Measurements from ENCODE around the gene LCN12. TPM values are rescaled to one million over a fixed set of nuclear protein-coding genes. Genes with fewer than 3 reads are reported as not detected.

Gene LCN12
- total RNA-seq, 1 donor from 2014 or later: 3.6 TPM

DNA sequence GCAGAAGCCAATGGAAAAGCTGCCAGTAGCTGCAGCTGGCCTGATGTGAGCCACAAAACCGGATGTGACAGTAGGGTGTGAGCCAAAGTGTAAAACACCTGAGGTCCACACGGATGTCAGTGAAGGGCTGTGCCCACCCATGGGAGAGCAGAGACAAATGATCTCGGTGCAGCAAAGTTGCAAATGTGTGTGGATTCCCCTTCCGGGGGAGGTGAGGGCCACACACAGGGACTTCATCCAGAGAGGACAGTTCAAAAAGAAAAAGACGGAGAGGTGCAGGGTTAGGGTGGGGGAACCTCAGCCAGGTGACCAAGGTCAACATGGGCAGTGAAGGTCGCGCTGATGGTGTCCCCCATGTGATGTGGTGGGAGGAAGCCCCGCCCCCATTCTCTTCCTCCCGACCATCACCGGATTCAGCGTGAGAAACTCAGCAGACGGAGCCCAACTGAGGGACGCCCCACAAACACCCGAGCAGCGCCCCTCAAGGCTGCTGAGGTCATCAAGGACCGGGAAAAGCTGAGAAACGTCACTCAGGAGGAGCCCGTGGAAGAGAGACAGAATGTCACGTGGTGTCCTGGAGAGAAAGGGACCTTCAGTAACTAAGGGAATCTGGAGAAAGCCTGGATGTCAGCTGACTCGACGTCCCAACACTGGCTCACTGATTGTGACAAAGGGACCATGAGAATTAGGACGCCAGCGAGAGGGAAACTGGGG, 13.9 kb downstream of the LCN12 start:
- intact Hi-C loops (cut with micrococcal nuclease): no loop called here
- no peak for ATAC-seq
- DNase-seq: peak; percentile 34

DNA sequence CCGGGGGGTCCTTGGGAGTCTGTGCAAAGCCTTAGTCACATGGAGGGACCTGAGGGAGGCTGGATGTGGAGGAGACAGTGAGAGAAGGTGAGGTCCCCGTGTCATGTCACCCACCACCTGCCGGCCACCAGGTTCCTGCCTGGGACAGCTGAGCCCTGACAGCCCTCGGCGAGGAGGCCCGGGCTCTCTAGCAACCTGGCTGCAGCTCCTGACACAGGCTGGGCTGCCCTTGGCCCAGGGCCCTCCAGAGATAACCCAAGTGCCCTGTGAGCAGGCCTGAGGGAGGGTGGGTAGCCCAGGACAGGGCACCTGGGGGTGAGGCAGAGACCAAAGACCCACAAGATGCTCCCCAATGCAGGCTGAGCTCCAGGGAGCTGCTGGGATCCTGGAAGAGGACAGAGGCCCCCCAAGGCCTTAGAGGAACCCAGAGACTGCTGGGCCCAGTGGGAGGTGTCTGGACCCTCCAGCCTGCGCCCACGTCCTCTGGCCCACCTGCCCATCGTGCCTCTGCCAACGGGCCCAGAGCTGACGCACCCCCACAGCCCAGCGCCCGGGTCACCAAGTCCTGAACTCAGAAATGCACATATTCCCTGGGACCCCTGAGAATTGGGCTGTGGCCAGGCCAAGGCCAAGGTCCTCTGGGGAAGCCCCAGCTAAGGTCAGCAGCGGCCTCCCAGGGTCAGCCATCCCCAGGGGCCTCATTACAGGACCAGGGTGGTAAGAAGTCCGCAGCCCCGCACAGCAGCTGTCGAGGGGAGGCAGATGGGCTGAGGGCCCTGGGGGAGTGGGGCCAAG, 16.5 kb downstream of the LCN12 start:
- ATAC-seq (peak; percentile 63), DNase-seq (peak; percentile 55)
- intact Hi-C loops (cut with micrococcal nuclease): no loop called here

DNA sequence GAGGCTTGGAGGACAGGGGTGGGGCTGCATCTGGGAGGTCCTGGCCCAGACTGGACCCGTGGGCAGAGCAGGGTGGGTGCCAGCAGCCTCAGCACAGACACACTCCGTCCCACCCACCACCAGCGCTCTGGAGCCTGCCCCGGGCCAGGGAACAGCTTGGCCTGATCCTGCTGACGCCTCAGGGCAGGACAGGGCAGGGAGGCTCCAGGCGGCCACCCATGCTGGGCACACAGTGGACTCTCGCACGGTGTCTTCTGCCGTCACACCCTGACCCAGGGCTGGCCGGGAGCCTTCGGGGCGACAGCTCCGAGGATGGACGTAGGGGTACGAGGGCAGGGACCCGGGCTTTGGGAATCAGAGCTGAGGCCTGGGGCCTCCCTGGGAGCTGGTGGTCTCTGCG, 17.1 kb downstream of the LCN12 start:
- ATAC-seq (peak; percentile 18), DNase-seq (no peak)
- intact Hi-C loops (cut with micrococcal nuclease): no loop called here

DNA sequence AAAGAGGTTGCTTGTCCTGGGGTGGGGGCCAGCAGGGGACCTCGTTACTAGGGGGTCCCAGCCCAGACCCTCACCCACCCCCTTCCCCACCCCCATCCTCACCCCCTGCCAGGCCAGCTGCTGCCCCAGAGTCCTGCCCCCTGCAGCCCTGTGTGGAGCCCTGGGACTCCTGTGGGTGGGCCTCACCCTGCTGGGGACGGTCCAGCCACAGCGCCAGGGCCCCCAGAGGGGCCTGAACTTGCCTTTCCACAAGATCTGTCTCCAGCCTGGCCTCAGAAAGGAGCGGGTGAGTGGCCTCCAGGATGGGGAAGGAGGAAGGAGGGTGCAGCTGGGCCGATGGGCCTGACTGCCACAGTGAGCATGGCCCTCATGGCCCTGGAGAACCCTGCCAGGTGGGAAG, 17.7 kb downstream of the LCN12 start:
- intact Hi-C loops (cut with micrococcal nuclease): no loop called here
- ATAC-seq (no peak), DNase-seq (no peak)

DNA sequence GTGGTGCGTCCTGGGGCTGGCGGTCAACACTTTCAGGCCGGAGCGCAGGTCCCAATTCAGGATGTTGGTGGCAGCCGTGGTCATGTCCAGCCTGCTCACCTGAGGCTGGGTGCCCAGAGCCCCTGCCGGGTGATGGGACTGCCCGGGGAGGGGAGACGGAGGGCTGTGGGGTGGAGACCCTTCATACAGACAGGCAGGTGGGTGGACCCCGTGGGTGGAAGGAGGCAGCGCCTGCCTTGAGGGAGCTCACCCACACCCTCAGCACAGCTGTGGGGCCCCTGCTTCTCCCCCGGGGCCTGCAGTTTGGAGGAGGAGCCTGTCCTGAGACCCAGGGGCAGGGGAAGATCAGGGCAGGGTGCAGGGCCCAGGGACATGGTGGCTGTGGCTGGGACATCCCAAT, 18.3 kb downstream of the LCN12 start:
- DNase-seq (no peak), ATAC-seq (no peak)
- intact Hi-C loops (cut with micrococcal nuclease): no loop called here

DNA sequence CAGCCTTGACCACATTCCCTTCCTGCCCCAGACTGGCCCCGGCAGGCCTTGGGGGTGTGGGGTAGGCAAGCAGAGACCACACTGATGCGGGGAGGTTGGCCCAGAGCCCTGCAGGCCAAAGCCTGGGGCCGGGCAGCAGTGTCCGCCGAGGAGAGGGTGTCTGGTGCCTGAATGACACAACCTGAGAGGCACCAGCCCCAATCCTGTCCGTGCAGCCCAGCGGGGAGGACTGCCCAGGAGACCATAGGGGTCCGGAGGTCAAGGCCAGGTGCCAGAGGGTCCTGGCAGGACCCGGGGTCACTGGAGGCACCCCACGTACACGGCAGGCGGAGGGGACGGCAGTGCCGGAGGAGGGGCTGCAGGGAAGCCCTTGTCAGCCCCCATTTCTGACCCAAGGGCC, 19.7 kb downstream of the LCN12 start:
- intact Hi-C loops (cut with micrococcal nuclease): no loop called here
- DNase-seq (no peak), ATAC-seq (no peak)

DNA sequence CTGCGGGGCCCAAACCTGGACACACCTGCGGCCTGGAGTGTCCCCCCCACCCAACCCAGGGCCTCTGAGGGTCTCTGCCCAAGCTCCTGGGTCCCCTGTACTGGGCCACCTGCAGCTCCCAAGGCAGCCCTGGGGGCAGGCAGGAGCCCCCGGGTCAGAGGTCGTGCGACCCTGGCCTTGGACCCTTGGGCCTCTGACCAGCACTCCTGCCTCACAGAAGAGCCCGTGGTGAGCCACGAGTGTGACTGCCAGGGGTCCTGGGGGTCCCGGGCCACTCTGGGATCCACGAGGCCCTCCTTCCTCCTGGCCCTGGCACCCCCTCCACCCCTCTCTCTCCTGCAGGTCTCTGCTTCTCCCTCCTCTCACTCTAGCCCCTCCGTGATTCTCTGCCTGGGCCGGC, 20.3 kb downstream of the LCN12 start:
- intact Hi-C loops (cut with micrococcal nuclease): no loop called here
- no peak for ATAC-seq
- no peak for DNase-seq

DNA sequence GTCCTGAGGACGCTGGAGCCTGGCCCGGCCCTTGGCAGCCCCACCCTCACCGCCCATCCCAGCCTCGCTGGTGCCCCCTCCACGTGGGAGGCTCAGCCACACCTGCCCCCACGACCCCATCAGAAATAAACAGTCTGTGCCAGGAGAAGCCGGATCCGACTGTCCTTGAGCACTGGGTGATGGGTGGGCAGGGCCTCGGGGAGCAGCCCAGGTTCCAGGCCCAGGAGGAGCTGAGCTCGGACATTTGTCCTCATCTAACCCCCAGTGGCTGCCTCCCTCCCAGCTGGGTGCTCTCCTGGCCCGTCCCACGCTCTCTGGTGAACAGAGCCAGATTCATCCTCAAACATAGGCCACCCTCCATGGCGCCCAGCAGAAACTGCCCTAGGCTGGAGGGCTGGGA, 20.7 kb downstream of the LCN12 start:
- DNase-seq (no peak), ATAC-seq (no peak)
- intact Hi-C loops (cut with micrococcal nuclease): no loop called here

DNA sequence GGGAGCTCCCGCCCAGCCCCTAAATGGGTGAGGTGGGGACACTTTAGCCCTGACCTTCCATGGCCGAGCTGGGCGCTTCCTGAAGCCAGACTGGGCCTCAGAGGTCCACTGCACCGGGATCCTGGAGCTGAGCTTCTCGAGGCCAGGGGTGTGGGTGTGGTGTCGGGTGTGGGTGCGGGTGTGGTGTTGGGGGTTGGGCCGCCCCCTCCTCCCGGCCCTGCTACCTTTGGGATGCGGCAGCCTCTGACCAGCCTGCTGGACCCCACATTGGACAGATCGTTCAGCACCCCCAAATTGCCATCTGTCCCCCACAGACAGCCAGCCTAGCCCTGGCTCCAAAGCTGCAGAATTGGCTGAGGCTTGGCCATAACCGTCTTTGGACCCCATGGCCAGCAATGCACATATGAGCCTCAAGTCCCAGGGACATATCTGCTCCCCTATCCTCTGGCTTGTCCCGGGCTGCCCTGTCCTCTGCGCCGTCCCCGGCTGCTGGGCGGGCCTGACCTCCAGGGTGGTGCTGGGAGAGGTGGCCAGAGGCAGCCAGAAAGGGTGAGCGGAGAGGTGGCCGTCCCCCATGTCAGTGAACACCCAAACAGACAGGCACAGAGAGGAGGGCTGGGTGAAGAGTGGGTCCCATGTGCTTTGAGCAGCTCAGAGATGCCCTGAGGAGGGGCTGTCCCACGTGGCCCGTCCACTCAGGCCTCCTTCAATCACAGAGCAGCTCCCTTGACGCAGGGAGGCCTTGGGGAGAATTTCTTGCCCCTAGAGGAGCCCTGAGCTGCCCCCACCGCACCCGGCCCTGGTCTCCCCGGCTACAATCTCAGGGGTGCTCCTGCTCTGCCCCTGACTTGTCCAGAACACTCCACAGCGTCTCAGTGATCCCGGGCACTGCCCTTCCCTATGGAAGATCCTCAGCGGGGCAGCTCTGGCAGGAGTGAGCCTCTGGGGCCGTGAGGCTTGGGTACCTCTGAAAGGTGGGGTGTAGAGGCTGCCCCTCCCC, 21.8 kb downstream of the LCN12 start:
- intact Hi-C loops (cut with micrococcal nuclease): no loop called here
- no peak for DNase-seq
- no peak for ATAC-seq

DNA sequence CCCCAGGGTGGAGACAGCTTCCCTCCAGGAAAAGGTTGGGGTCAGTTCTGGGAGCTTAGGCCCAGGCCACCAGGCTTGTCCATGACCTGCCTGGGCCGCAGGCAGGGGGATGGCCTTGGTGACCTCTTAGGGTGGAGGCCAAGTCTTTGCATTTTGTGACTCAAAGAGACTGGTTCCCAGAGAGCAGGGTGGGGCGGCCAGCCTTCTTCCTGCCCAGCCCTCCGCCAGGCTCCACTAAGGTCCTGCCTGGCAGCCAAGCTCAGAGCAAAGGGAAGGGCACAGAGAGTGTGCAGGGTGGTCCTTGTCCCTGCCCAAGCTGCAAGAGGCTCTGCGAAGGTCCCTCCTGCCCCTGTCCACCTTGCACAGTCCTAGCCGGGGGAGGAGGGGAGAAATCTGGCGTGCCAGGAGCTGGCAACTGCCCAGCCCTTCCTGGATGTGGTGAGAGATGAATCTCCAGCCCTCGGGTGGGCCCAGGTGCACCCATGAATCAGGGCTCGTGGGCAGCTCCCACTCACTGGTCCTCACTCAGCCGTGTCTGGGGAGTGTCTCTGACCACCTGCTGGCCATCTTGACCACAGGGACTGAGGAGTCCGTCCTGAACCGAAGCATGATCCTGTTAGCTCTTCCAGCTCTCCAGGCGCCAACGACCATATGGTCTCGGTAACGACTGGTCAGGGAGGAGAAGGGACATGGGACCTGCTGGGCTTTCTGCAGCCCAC, 22.9 kb downstream of the LCN12 start:
- ATAC-seq (no peak), DNase-seq (peak; percentile 33)
- intact Hi-C loops (cut with micrococcal nuclease): no loop called here

DNA sequence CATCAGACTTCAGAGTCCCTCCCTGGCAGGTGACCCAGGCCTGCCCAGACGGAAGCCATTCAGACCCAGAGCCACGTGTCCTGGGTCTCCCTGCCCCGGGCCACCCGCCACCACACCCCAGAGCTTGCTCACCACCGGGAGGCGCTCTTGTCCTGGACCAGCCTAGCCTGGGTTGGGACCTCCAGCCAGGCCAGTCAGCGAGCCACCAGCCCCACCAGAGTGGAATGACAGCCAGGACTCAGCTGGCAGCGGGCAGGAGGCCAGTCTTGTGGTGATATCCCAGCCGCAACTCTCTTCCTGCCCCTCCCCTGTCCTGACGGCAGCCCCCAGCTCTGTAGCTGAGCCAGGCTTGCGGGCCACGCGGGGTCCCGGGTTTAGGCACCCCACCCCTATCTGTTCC, 23.6 kb downstream of the LCN12 start:
- intact Hi-C loops (cut with micrococcal nuclease): no loop called here
- peak; percentile 80 for DNase-seq
- ATAC-seq: peak; percentile 4

DNA sequence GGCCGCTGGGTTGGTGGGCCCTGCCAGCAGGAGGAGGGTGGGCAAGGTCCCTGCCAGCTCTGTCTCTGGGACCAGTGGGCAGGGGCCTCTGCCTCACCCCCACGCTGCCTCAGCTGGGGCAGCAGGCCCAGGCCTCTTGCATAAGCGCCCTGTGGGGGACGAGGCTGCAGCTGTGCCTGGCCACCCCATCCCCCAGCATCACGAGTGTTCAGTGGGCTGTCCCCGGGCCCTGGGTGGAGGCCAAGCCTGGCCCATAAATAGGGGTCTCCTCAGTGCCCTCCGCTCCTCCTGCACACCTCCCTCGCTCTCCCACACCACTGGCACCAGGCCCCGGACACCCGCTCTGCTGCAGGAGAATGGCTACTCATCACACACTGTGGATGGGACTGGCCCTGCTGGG, 25.1 kb downstream of the LCN12 start, which contains the start of gene PTGDS:
Gene PTGDS, plus strand, starts transcription at position 282 of the 400 bp plus-strand sequence. Its CDS starts 75 bp downstream, at position 357.
- peak; percentile 69 for ATAC-seq
- intact Hi-C loops (cut with micrococcal nuclease): no loop called here
- DNase-seq: peak; percentile 92

DNA sequence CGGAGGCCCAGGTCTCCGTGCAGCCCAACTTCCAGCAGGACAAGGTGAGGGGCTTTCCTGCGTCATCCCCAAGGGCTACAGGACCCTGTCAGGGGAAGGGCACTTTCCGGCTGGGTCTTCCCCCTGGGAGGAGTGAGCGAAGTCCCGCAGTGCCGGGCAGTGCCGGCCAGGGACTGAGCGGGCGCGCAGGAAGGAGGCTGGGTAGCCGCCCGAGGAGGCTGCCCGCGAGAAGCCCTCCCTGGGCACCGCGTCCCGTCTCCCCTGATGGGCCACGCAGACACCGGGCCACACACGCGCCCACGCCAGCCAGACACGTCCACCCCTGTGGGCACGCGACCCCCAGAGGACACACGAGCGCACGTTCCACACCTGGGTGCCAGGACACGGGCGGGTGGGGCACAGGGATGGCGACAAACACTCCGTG, 25.6 kb downstream of the LCN12 start:
- intact Hi-C loops (cut with micrococcal nuclease): no loop called here
- ATAC-seq: peak; percentile 1
- DNase-seq: no peak

DNA sequence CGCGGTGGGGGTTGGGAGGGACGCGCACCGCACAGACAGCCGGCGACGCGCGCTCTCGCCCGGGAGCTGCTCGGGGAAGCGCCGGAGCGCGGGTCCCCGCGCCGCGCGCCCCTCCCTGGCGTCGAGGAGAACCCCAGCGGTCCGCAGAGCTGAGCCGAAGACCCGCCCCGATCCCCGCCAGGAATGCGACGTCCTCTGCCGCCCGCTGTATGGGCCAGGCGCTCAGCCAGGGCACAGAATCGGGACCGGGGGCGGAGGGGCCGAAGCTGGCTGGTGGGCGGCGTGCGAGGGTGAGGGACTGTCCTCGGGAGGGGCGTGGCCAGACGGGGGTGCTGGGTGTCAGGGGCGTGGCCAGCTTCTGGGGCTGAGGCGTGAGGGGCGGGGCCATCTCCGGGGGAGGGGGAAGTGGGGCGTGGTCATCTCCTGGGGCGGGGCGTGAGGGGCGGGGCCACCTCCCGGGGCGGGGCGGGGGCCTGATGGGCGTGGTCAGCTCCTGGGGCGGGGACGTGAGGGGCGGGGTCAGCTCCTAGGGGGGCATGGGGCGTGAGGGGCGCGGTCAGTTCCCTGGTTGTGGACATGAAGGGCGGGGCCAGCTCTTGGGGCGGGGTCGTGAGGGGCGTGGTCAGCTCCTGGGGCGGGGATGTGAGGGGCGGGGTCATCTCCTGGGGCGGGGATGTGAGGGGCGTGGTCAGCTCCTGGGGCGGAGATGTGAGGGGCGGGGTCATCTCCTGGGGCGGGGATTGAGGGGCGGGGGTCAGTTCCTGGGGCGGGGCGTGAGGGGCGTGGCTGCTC, 26.2 kb downstream of the LCN12 start:
- peak; percentile 91 for DNase-seq
- intact Hi-C loops (cut with micrococcal nuclease): no loop called here
- peak; percentile 54 for ATAC-seq

DNA sequence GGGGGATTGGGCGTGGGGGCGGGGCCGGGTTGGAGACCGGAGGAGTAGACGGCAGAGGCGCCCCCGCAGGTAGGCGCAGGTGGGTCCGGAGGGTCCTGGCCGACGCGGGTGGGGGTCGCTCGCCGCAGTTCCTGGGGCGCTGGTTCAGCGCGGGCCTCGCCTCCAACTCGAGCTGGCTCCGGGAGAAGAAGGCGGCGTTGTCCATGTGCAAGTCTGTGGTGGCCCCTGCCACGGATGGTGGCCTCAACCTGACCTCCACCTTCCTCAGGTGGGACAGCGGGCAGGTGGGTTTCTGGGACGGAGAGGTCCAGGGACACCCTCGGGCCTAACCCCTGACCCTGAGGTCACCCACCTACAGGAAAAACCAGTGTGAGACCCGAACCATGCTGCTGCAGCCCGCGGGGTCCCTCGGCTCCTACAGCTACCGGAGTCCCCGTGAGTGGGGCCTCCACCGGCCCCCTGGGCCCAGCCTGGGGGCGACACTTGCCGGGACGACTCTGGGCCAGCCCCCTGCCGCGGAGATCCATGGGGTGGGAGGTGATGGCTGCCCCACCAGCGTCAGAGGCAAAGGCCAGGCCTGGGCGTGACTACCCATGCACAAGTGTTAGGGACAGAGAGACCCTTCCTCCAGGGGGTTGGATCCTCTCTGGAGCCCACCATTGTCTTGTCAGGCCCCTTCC, 26.9 kb downstream of the LCN12 start:
- ATAC-seq (no peak), DNase-seq (peak; percentile 35)
- intact Hi-C loops (cut with micrococcal nuclease): no loop called here

DNA sequence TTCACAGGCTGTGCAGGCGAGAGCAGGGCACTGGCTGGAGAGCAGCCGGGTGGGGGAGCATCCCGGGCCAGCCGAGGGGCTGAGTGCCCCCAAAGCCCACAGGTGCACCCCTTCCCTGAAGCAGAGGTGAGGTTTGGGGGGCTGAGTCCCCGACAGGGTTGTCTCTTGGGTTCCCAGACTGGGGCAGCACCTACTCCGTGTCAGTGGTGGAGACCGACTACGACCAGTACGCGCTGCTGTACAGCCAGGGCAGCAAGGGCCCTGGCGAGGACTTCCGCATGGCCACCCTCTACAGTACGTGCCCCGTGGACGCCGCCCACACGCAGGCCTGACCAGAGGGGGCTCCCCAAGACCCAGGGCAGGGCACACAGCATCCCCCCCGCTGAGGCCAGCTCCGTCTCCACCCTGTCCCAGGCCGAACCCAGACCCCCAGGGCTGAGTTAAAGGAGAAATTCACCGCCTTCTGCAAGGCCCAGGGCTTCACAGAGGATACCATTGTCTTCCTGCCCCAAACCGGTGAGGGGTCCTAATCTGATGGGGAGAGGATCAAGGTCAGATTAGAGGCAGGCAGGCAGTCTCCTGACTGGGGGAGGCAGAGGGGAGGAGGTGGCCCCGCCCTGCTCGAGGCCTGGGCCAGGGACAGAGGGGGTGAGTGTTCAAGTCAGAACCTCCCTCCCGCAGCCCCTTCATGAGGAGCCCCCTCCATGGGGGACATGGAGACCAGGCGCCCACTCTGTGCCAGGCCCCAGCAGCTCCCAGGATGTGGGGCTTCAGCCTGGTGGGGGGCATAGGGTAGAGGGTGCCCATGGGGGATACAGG, 27.9 kb downstream of the LCN12 start:
- ATAC-seq (no peak), DNase-seq (peak; percentile 39)
- intact Hi-C loops (cut with micrococcal nuclease): no loop called here

Data from left ventricle myocardium superior (tissue), 1 donor.